RPMI8226 (cell line): ENCODE results near the gene C2CD2.
"Not testable (repeated sequence)": the region's sequence is repeated elsewhere in the genome, so short reads cannot be mapped to it uniquely, and the experiment has no call there.

Experiments
- DNase-seq: peaks from one replicate; pipeline ENCODE4 v3.0.0-alpha.2; 2015

Gene C2CD2

DNA sequence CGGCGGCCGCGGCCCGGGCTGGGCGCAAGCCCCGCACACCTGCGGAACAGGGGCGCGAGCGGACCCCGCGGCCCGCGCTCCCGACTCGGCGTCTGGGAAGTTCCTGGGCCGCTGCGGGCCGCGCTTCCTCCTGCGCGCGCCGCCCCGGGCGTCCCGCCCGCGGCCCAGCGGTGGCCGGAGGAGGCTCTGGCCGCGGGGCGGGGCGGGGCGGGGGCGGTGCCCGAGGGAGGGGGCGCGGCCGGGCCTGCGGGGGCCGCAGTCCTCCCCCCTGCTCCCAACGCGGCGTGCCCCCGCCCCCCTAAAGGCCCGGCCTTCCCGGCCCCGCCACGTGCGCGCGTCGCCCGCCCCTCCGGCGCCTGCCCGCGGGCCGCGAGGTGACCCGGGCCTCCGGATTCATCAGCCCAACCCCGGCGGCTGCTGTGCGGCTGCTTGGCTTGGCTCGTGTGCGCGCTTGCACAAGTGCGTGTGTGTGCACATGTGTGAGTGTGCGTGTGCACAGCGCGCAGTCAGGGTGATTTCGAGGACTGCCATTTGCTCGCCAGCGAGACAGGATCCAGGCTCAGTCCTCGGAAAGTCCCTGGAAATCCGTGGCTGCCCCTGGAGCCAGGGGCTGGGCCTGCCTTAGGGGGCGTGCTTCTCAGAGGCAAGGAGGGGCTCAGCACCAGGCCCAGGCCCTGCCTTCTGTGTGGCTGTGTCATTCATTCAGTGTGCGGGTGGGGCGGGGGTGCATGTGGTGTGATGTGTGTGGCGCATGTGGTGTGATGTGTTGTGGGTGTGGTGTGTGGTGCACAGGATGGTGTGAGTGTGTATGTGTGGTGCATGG is at the start of gene C2CD2:
Gene C2CD2 (minus strand): TSS at position 188 of the 823 bp plus-strand sequence. CDS start 370 bp downstream, outside the sequence.
- peak; percentile 93 for DNase-seq

DNA sequence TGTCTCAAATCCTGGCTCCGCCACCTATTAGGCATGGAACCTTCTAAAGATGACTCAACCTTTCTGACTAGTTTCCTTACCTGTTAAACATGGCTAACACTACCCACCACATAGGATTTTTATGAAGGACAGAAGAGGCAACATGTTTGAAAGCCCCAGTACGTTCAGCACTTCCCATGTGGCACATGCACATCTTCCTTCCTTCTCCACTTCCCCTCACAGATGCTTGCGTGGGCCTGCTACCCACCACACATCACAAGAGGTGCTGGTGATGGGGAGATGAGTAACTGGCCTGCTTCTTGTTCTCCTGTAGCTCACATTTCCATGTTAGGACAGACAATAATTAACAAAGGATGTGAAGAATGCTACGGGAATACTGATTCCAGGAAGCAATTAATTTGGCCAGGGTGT is 49.2 kb upstream of the C2CD2 start:
- no peak for DNase-seq

DNA sequence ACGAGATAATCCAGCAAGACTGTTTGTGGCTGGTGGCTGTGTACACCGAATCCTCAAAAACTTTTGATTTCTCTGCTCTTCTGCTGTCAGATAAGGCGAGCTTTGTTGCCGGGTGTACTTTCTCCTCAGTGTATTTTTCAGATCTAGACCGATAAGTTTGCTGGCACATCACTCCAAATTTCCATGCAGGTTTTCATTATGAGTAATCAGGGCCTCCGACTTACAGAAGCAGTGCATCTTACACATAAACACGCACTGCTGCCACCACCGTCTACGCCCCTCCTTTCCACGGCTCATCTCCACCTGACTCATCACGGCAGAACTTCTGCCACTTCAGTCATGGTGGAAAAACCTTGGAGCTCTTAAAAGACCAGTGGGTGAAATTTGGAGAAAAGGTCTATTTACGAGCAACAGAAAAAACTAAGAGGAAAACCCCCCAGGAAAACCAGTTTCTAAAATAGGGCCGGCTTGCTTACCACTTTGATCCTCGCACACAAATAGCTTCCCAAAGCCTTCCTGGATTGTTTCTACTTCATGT is 48.7 kb upstream of the C2CD2 start:
- no peak for DNase-seq

DNA sequence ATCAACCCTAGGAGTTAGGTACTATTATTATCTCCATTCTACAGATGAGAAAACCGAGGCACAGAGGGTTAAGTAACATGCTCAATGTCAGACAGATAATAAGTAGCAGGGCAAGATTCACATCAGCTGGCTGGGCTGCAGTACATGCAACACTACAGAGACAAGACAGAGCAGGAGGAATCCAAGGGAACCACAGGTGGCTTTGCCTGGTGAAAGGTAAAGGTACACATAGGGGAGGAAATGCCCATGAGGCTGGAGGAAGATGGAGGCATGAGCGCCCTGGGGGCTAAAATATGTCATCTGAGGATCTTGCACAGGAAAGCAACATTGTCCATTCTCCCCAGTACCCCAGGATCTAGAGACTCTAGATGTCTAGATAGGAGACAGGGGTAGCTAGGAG is 48.0 kb upstream of the C2CD2 start:
- no peak for DNase-seq

DNA sequence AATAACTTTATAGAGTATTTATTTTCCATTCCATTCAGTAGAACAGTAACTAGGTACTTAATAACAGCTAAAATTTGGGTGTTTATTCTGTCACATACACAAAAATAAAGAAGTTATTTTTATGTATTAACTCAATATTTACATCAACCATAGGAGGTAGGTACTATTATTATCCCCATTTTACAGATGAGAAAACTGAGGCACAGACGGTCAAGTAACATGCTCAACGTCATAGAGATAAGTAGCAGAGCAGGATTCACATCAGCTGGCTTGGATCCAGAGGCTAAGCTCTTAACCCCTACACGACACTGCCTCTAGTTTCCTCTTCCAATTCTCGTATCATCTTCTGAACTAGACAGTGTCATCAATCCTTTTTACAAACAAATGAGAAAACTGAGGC is 47.1 kb upstream of the C2CD2 start:
- no peak for DNase-seq

DNA sequence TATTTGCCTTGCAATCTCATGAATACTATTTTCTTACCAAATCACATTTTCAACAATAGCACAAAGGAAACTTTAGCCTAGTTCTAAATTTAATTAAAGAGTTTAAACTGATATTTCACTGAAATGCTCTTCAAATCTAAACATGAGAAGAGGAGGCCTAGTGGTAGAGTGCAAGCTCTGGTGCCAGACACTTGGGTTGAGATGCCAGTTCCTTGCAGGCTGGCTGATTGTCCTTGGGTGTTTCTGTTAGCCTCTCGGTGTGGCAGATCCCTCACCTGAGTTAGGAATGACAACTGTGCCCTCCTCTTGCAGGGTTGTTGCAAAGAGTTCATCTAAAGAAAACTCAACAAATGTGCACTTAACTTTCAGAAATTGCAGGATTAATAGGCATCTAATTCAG is 43.8 kb upstream of the C2CD2 start:
- DNase-seq: no peak

DNA sequence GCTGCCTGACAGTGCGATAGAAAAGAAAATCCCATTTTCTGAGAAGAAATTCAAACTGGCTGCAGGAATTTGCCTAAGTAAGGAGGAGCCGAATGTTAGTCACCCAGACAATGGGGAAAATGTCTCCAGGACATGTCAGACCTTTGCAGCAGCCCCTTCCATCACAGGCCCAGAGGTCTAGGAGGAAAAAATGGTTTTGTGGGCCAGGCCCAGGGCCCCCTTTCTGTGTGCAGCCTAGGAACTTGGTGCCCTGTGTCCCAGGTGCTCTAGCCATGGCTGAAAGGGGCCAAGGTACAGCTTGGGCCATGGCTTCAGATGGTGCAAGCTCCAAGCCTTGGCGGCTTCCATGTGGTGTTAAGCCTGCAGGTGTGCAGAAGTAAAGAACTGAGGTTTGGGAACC is 41.8 kb upstream of the C2CD2 start:
- no peak for DNase-seq

DNA sequence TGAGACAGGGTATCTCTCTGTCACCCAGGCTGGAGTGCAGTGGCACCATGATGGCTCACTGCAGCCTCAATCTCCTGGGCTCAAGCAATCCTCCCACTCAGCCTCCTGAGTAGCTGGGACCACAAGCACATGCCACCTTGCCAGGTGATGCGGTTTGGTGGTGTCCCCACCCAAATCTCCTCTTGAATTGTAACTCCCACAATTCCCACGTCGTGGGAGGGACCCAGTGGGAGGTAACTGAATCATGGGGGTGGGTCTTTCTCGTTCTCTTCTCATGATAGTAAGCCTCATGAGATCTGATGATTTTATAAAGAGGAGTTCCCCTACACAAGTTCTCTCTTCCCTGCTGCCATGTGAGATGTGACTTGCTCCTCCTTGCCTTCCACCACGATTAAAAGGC is 40.8 kb upstream of the C2CD2 start:
- not testable (repeated sequence) for DNase-seq

DNA sequence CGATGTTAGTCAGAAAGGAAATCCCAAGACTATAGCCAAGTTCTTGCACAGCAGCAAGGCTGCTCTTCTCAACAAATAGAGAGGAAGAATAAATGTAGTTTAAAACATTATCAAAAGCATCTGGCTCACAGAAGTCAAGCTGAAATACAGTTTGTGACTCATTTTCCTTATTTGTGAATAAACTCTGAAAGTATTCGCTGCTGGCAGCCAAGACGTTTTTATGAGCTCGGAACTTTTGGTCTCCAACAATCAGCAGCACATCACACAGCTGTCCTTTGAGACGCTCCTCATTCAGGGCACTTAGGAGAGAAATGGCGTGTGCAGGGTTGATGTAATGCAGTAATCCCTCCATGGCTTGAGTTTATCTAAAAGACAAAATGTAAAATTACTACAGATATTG is 39.9 kb upstream of the C2CD2 start:
- DNase-seq: no peak

DNA sequence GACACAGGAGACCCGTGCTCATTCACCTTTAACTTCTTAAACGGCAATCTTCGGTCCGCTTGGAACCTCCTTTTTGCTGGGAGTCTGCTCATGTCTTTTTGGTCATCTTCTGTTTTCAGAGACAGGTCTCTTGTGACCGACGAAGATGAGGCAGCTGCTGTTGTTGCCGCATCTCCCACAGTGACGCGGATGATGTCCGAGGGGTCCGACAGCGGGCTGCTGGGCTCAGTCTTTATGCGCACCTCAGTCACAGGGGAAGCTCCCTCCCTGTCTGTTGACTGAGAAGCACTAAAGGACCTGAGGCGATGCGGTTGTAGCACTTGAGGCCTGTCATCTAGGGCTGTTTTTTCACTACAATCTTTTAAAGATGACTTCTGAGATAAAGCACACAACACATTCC is 38.8 kb upstream of the C2CD2 start:
- DNase-seq: no peak

DNA sequence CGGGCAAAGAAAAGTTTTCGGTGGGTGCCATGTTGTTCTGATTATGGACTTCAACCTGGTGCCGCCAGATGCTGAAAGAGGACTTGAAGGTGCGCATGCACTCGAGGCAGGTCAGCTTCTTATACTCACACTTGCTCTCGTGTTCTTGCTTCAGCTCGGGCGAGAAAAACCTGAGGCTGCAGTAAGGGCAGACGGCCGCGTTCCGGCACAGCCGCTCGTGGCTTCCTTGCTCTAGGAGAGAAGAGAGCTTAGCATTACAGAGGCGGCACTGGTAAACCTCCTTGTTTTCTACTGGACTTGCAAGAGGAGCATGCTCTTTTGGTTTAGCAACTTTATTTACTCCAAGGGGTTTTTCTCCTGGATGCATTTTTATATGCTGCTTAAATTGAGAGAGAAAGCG is 37.8 kb upstream of the C2CD2 start:
- DNase-seq: no peak

DNA sequence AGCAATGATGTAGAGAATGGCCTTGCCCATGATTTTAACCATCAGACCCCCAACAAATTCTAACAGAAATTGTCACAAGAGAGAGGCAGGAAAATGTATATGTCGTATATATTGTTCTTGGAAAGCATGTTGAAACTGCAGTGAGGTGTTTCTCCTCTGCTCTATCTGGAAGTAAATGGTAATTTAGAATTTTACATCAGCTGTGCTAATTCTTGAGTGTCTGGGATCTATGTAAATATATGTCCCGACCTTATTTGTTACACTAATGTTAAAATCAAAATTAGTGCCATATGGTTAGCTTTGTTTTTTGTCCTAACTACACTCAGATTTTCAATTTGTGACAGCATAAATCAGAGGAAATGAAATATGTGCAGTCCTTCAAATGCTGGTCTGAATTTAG is 35.9 kb upstream of the C2CD2 start:
- no peak for DNase-seq

DNA sequence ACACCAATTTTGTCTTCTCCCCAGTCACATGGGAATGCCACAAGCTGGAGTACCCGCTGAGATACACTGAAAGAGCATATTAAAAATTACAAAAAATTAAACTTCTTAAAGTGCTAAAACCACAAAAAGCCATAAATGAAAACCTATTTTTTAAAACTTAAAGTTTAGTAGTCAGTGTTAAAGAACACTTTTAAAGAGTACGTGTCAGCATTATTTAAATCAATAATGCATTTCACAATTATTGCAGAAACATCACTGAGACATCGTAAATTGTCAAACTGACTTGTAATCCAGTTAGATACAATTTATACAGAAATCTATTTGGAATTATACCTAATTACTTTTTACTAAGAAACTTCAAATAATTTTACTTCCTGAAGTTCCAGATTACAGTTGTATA is 33.5 kb upstream of the C2CD2 start:
- no peak for DNase-seq

DNA sequence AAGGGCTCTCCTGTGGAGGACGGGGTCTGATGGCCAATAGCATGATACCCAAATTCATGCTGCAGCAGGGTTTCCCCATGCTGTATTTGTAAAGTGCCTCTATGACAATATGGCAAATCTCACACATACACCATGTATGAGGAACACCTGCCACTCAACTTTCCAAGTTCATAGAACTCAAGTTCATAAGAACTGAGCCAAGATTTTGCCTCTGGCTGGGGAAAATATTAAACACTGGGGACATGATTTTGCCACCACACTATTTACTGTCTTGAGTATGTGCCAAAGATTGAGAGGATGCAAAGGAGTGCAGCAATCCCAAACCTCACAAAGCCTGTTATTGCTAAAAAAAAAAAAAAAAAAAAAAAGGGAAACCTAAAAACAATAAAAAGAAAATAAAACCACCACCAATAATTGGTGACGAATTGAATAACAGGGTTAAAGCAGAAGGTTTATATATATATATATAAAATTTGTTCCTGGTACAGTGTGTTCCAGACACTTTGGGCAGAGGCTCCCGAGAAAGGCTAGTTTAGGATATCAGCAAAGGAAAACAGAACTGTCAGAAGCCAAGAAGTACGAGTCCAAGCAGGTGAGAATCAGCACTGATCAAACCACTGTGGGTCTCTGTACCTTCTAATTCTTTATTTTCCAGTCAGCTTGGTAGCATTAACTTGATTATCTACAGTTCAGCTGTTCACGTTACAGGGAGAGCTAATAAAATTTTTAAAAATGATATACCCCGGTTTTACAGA is 32.0 kb upstream of the C2CD2 start:
- no peak for DNase-seq

DNA sequence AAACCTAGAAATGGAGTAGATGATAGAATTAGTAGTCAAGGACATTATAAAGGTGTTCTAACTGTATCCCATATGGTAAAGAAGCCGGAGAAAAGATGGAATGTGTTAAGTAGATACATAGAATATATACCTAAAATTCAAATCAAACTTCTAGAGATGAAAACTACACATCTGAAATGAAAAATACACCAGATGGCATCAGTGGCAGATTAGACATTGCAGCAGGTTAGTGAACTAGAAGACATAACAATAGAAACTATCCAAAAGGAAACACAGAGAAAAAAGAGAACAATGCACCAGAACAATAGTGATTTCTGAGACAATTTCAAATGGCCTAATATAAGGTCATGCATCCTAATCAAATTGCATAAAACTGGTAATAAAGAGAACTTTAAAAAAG is 29.4 kb upstream of the C2CD2 start:
- no peak for DNase-seq

DNA sequence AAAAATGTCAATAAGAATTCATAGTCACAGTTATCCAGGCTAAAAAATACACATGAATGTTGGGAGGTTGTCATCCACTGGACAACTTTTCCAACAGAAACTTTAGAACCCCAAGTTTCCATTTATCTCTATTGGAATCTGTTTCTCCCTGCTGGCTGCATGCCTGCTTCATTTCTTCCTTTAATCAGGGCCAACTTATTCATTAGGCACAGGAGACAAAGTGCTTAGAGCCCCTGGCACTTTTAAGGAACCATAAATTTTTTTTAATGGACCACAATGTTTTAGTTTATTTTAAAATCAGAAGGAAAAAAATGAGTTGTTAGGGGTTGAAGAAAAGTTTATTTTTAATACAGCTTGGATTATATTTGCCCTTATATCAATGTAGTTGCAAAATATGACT is 26.7 kb upstream of the C2CD2 start:
- DNase-seq: no peak

DNA sequence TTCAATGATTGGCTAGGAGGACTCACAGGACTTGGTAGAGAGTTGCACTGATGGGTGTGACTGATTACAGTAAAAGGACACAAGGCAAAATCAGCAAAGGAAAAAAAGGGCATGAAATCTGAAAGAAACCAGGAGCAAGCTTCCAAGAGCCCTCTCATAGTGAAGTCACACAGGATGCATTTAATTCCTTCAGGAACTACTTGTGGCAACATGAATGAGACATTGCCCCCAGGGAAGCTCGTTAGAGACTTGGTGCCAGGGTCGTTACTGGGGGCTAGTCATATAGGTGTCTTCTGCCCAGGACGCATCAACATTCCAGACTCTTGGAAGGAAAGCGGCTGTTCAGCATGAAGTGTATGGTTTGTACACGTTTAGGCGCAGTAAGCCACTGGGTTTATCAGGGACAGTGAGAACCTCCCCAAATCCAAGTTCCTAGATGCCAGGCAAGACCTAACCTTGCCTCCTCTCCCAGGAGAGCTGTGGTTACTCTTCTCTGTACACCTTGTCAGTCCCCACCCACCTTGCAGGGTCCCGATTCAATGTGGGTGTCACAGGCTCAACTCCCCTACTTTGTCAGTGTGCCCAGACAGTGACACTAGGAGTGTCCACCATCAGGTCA is 26.0 kb upstream of the C2CD2 start:
- no peak for DNase-seq

DNA sequence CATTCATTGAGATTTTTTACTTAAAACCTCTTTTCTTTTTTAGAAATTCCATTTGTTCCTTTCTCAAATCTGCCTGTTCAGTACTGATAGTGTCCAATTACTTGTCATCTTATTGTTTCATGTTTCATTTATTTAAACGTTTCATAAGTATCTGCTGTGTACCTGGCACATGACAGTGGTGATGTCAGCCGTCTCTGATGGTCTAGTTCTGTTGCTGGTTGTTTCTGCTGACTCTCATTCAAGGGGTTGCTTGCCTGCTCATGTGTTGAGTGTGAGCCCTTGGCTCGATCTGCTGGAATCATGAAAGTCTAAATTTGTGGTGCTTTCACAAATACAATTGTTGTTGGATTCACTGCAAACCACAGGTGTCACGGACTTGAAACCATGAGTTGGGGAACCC is 25.5 kb upstream of the C2CD2 start:
- DNase-seq: no peak

DNA sequence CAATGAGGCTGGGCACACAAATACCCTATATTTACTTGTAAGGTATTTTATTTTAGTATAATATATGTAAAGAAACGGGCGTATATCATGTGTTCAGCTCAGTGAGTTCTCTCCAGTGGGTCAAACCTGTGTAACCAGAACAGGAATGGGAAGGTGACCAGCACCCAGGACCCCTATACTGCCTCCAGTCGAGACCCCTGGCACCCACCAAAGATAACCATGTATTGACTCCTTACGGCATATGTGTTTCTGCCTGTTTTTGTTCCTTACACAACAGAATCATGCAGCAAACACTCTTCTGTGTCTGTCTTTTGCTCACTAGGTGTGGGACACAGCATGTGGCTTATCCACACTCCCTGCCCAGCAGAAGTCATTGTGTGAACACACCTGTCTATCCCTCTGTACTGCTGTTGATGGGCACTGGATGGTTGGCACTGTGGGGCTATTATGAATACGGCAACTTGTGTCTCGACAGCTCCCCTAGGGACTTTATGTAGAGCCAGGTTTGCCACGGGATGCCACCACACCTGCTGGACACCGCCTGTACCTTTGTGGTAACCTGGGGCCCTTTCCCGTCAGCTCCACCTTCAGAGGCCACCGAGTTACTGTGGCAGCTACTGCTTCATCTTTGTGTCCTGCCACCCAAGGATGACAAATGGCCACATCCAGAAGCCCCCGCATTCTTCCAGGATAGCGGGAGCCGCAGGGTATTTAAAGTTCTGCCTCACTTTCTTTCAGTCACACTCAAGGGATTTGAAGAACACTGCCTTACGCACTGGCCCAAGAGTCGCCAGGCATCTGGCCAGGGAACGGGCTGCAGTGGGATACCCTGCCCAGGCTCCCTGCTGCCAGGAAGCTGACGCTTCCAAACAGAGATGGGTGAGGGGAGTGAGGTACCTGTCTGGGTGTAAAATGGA is 23.5 kb upstream of the C2CD2 start:
- no peak for DNase-seq

DNA sequence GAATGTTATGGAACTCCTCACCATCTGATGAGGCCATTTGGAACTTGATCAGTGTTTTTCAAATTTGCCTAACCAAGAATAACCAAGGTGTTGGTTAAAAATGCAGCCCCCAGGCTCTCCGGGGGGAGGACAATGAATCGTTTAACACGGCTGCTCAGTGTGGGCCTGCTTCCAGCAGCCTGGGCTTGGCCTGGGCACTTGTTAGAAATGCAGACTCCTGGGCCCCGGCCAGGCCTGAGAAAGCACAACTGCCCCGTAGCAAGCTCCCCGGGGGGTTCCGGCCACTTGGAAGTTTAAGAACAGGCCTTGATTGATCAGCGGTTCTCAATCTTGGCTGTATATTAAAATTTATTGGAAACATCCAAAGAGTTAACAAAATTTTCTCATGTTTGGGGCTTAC is 22.8 kb upstream of the C2CD2 start:
- no peak for DNase-seq

DNA sequence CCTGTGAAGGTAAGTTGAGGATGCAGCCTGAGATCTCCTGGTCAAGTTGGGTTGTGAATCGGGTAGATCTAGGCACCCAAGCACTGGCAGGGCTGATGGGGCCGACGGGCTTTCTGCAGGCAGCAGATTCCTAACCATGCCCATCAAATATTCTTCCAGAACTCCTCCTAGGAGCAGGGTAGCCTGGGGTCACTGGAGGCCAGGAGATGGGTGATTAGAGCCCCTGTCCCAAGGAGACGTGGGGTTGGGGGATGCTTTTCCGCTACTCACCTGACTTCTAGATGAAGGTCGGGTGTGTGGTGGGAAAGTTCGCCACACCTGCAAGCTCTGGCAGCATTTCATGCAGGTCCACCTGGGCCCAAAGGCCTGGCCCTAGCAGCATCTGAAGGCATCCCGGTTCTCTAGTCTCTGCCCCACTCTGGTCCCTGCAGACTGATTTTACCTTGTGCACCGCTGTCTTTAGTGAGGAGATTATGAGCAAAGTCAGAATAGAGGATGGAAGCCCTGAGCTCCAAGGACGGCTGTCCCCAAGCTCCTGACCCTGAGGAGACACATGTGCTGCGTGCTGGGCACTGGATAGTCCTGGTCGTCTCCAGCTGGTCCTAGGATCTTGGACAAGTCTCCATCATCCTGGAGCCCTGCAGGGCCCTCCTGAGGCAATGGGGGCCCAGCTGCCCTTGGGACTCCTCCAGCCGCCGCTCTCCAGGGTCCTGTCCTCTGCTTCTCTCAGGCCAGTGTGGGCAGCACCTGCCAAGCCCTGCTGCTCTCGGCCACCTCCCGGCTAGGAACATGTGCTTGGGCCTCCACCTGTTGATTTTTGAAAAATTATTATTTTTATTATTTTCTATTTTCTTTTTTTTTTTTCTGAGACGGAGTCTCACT is 21.8 kb upstream of the C2CD2 start:
- DNase-seq: no peak

DNA sequence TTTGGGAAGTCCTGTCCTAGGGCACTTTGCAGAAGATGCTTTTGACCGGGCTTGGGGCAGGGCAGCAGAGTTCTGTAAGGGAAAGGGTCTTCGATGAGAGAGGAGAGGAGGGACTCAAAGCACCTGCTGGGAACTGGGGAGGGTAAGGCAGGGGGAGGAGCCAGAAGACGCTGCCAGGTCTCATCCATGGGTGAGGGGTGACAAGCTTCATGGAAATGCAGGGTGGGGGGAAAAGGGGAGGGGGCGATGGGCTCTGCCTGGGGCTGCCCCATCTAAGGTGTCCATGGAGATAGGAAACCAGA is 20.9 kb upstream of the C2CD2 start:
- no peak for DNase-seq
